HUES64 (cell line): ENCODE results near the gene ATP5F1B. TPM values are rescaled to one million over a fixed set of nuclear protein-coding genes. Genes with fewer than 3 reads are reported as not detected.
A peak's percentile ranks its signal among the peaks of the same experiment; 100 is the strongest.

Experiments
- H3K27ac ChIP-seq: 2 replicates; pipeline ENCODE4 v1.7.0; 2013; ENCODE audit warnings: low read depth, low read length, inconsistent platforms
- H3K27me3 ChIP-seq: 2 replicates; pipeline ENCODE4 v1.6.1; 2013; ENCODE audit warnings: mild to moderate bottlenecking, low read length; ENCODE audit not compliant: insufficient read depth
- H3K36me3 ChIP-seq: 2 replicates; pipeline ENCODE4 v1.6.1; 2013; ENCODE audit warnings: mild to moderate bottlenecking, low read length; ENCODE audit not compliant: insufficient read depth
- H3K4me1 ChIP-seq: 2 replicates; pipeline ENCODE4 v1.6.1; 2013; ENCODE audit warnings: mild to moderate bottlenecking, low read length, moderate library complexity; ENCODE audit not compliant: insufficient read depth
- H3K4me3 ChIP-seq: 2 replicates; pipeline ENCODE4 v1.5.1; 2013; ENCODE audit warnings: mild to moderate bottlenecking, low read length, moderate library complexity
- H3K9ac ChIP-seq: 2 replicates; pipeline ENCODE4 v1.6.1; 2013; ENCODE audit warnings: mild to moderate bottlenecking, low read depth, low read length
- H3K9me3 ChIP-seq: 2 replicates; pipeline ENCODE4 v1.6.1; 2013; ENCODE audit warnings: low read depth, low read length; ENCODE audit not compliant: insufficient read depth
- WGBS: fragments of 150-250, 120-280 bp; methylation state at CpG from one replicate; pipeline ENCODE4 v1.1.7; 2013; ENCODE audit warnings: missing lambda C conversion rate; 5-methylcytosine and 5-hydroxymethylcytosine counted together
- polyA plus RNA-seq, 2 experiments: library from polyadenylated mRNA; stranded (reverse); fragments of 50-300 nt; gene quantifications; one replicate each; pipeline ENCODE4 v1.2.3, GENCODE V29; 2013

ATP5F1B gene
- polyA plus RNA-seq (2013, experiment 1 of 2) = 774 TPM
- 792 TPM for polyA plus RNA-seq (2013, experiment 2 of 2)

- 2% methylated on average over 39 of the region's 39 CpGs for WGBS
Measured at GRCh38 chr12:56645717-56646446, at the start of gene ATP5F1B. Gene ATP5F1B (minus strand): TSS chr12:56645984. CDS start chr12:56645963, 21 bp downstream.

GRCh38 chr12:56694161-56694560 lies 48.4 kb upstream of the ATP5F1B start:
- Histone ChIP-seq H3K27me3 (no peaks in the 10 kb centered on the region), H3K9ac (no peak overlapping the region), H3K9me3 (no peaks in the 10 kb centered on the region), H3K4me1 (peaks cover 7% of the 10 kb centered on the region; the same call in 1 of the 2 replicates), H3K4me3 (no peak overlapping the region), H3K36me3 (no peaks in the 10 kb centered on the region), H3K27ac (no peak overlapping the region)
- 92% methylated on average over 5 of the region's 5 CpGs for WGBS

More at GRCh38 chr12:56645717-56646446, at the start of gene ATP5F1B:
- Histone ChIP-seq H3K9ac (peak within 1 kb of the TSS; percentile 92), H3K4me1 (peaks cover 7% of the 10 kb centered on the region), H3K27ac (peak within 1 kb of the TSS; percentile 75), H3K27me3 (no peaks in the 10 kb centered on the region), H3K4me3 (peak within 1 kb of the TSS; percentile 89), H3K36me3 (peaks cover 42% of the 10 kb centered on the region), H3K9me3 (no peaks in the 10 kb centered on the region)

GRCh38 chr12:56688846-56689109 lies 43.0 kb upstream of the ATP5F1B start:
- Histone ChIP-seq H3K4me1 (peaks cover 17% of the 10 kb centered on the region), H3K36me3 (peaks cover 20% of the 10 kb centered on the region), H3K27ac (peak overlapping the region; percentile 98), H3K9ac (peak overlapping the region; percentile 94), H3K27me3 (no peaks in the 10 kb centered on the region), H3K9me3 (no peaks in the 10 kb centered on the region), H3K4me3 (peak overlapping the region; percentile 100)
- 2% methylated on average over 7 of the region's 7 CpGs for WGBS

GRCh38 chr12:56688129-56688845 lies 42.5 kb upstream of the ATP5F1B start, which contains the start of gene PTGES3:
Gene PTGES3 (minus strand): TSS chr12:56688284. CDS start chr12:56687999, 285 bp downstream.
- 1% methylated on average over 64 of the region's 64 CpGs for WGBS
- no peaks in the 10 kb centered on the region for H3K9me3 ChIP-seq
- H3K27me3 ChIP-seq = no peaks in the 10 kb centered on the region
- H3K4me3 ChIP-seq = peak within 1 kb of the TSS; percentile 100
- H3K4me1 ChIP-seq = peaks cover 17% of the 10 kb centered on the region
- peak within 1 kb of the TSS; percentile 98 for H3K27ac ChIP-seq
- peak within 1 kb of the TSS; percentile 100 for H3K9ac ChIP-seq
- H3K36me3 ChIP-seq = peaks cover 20% of the 10 kb centered on the region

GRCh38 chr12:56687223-56688128 lies 41.7 kb upstream of the ATP5F1B start:
- Histone ChIP-seq H3K27me3 (no peaks in the 10 kb centered on the region), H3K9ac (peak overlapping the region; percentile 100), H3K27ac (peak overlapping the region; percentile 98), H3K4me1 (peaks cover 17% of the 10 kb centered on the region), H3K4me3 (peak overlapping the region; percentile 100), H3K9me3 (no peaks in the 10 kb centered on the region), H3K36me3 (peaks cover 27% of the 10 kb centered on the region)
- under 1% methylated on average over 62 of the region's 62 CpGs for WGBS

GRCh38 chr12:56684745-56685359 lies 39.1 kb upstream of the ATP5F1B start:
- Histone ChIP-seq H3K9me3 (no peaks in the 10 kb centered on the region), H3K27ac (no peak overlapping the region), H3K4me3 (peak overlapping the region; percentile 100), H3K9ac (0 out of 2 replicates have a peak overlapping the region, but pooled peaks have one; percentile 37), H3K4me1 (peaks cover 17% of the 10 kb centered on the region), H3K36me3 (peaks cover 45% of the 10 kb centered on the region), H3K27me3 (no peaks in the 10 kb centered on the region)
- 82% methylated on average over 6 of the region's 8 CpGs for WGBS

- 95% methylated on average over 6 of the region's 6 CpGs for WGBS
- Histone ChIP-seq H3K9me3 (no peaks in the 10 kb centered on the region), H3K9ac (no peak overlapping the region), H3K36me3 (peaks cover 65% of the 10 kb centered on the region), H3K4me1 (peaks cover 17% of the 10 kb centered on the region), H3K27ac (no peak overlapping the region), H3K4me3 (no peak overlapping the region), H3K27me3 (no peaks in the 10 kb centered on the region)
Measured at GRCh38 chr12:56682323-56682722, 36.5 kb upstream of the ATP5F1B start.

- Histone ChIP-seq H3K9me3 (no peaks in the 10 kb centered on the region), H3K36me3 (peaks cover 66% of the 10 kb centered on the region), H3K4me1 (peaks cover 12% of the 10 kb centered on the region; the same call in 1 of the 2 replicates), H3K4me3 (no peak overlapping the region), H3K9ac (no peak overlapping the region), H3K27ac (no peak overlapping the region), H3K27me3 (no peaks in the 10 kb centered on the region)
- 96% methylated on average over 12 of the region's 13 CpGs for WGBS
Measured at GRCh38 chr12:56679883-56680575, 34.2 kb upstream of the ATP5F1B start.

- 0 out of 2 replicates have a peak, but pooled peaks cover under 1% of the 10 kb centered on the region for H3K4me1 ChIP-seq
- no peaks in the 10 kb centered on the region for H3K9me3 ChIP-seq
- H3K4me3 ChIP-seq = no peak overlapping the region
- H3K9ac ChIP-seq = no peak overlapping the region
- H3K36me3 ChIP-seq = peaks cover 59% of the 10 kb centered on the region
- H3K27ac ChIP-seq = no peak overlapping the region
- H3K27me3 ChIP-seq = no peaks in the 10 kb centered on the region
- WGBS = 97% methylated on average over 2 of the region's 2 CpGs
Measured at GRCh38 chr12:56678852-56679251, 33.1 kb upstream of the ATP5F1B start.

- 100% methylated on average over 1 of the region's 1 CpG for WGBS
- H3K36me3 ChIP-seq = peaks cover 61% of the 10 kb centered on the region
Measured at GRCh38 chr12:56677680-56678079, 31.9 kb upstream of the ATP5F1B start.

More at GRCh38 chr12:56677680-56678079, 31.9 kb upstream of the ATP5F1B start:
- H3K27me3 ChIP-seq = no peaks in the 10 kb centered on the region
- H3K4me1 ChIP-seq = no peaks in the 10 kb centered on the region
- no peak overlapping the region for H3K9ac ChIP-seq
- H3K9me3 ChIP-seq = no peaks in the 10 kb centered on the region
- H3K4me3 ChIP-seq = no peak overlapping the region
- no peak overlapping the region for H3K27ac ChIP-seq
